GM19043 (cell line): ENCODE data around the gene CITED1.

ENCODE experiments used
- ATAC-seq: cut with Tn5 transposase; IDR thresholded peaks from one replicate; pipeline ENCODE4 v1.9.1; 2021; ENCODE audit warnings: low read depth; ENCODE audit not compliant: unreplicated experiment

The CITED1 gene

DNA sequence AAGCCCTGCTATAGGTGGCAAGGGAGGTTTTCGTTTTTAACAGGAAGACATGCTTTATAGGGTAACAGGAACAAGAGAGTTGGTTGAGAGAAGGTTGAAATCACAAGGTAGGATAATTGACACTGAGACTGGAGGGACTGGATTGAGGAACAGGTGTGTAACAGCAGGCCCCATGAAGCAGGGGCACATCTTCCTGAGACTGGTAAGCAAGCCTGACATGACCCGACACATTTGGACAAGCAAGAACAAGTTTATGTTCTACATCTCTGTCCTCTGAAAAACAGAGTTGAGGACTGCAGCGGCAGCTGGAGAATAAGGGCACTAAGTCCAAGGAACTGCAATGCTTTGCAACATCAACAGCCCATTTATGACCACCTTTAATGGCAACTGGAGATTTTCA, 33.9 kb downstream of the CITED1 start:
- no peak for ATAC-seq

GRCh38 chrX:72271091-72271788, 34.5 kb downstream of the CITED1 start:
- no peak for ATAC-seq

- ATAC-seq = no peak
These were observed 35.3 kb downstream of the CITED1 start for GRCh38 chrX:72270316-72270866.

- ATAC-seq = no peak
These were observed 36.0 kb downstream of the CITED1 start for GRCh38 chrX:72269671-72270251.

DNA sequence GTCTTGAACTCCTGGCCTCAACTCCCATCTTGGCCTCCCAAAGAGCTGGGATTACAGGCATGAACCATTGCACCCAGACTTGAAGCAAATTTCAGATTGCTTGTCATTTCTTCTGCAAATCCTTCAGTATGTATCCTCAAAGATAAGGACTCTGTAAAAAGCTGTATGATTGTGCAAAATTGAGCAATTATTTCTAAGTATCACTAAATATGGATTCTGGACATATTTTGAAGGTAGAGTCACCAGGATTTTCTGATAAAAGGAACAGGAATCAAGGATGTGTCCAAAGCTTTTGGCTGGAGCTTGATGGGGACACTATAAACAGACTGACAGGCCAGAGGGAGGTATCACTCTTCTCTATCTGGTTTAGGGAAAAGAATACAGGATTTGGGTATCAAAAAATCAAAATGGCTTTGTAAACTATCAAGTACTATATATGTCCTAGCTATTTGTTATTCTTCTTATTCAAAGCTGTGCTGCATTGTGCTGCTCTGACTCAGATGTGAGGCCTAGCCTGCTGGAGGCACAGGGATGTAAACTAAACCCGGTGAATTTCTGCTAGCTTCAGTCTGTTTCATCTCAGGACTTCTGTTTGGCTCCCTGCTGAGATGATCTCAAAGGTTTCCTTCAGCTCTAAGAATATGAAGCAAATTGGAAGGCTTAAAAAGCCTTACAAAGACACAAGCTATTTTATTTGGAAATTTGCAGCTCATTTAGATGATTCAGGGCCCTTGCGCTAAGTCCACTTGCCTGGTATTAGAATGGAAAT, 36.9 kb downstream of the CITED1 start:
- ATAC-seq = no peak

DNA sequence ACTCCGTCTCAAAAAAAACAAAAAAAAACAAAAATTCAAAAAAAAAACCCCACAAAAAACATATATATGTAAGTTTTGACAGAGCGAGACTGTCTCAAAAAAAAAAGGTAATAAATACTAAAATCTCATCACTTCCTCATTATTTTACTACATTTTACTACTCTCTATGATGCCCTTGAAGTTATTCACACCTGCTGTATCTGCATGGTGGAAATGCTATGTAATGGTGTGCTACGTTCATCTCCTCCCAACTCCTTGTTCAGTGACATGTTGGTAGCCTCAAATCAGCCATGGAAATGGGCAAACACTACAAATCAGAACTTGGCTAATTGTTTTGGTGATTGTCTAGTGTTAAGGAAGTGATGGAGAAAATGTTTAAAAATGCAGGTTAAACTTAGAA, 40.5 kb downstream of the CITED1 start:
- no peak for ATAC-seq

- no peak for ATAC-seq
These were observed 43.6 kb downstream of the CITED1 start for GRCh38 chrX:72262077-72262476.

- ATAC-seq = no peak
These were observed 45.3 kb downstream of the CITED1 start for GRCh38 chrX:72260448-72260847.

GRCh38 chrX:72258174-72258573, 47.5 kb downstream of the CITED1 start:
- no peak for ATAC-seq

- no peak for ATAC-seq
These were observed 49.9 kb downstream of the CITED1 start for GRCh38 chrX:72255864-72256263.

- ATAC-seq = no peak
These were observed 50.3 kb downstream of the CITED1 start for GRCh38 chrX:72255445-72255844.

DNA sequence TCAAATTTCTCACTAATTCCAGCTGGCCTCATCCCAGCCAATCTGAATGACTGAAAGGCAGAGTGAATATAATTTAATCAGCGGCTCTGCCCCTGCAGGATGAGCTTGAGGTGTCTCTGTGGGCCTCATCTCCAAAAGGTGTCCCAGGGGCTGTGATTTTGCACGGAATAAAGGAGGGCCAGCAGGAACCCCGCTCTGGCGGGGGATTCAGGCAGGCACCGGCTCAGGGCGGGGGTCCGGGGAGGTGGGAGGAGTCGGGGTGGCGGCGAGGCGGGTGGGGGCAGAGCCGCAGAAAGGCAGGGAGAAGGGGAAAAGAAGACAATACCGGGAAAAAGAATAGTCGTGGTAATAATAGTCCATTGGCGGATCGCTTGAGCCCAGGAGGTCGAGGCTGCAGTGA, 50.9 kb downstream of the CITED1 start:
- ATAC-seq = no peak

DNA sequence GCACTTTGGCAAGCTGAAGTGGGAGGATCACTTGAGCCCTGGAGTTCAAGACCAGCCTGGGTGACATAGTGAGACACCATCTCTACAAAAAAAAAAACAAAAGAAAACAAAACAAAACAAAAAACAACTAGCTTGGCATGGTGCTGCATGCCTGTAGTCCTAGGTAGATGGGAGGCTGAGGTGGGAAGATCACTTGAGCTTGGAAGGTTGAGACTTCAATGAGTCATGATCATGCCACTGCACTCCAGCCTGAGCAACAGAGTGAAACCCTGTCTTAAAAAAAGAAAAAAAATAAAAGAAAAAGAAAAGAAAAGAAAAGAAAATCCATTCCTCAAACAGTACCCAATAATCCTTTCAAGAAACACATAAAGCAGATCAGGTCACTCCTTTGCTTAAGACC, 52.0 kb downstream of the CITED1 start:
- no peak for ATAC-seq
